ENCODE results near the gene LRIT1. TPM values are rescaled to one million over a fixed set of nuclear protein-coding genes. Genes with fewer than 3 reads are reported as not detected.
"Not testable (repeated sequence)": the region's sequence is repeated elsewhere in the genome, so short reads cannot be mapped to it uniquely, and the experiment has no call there.

LRIT1 gene, protein sequence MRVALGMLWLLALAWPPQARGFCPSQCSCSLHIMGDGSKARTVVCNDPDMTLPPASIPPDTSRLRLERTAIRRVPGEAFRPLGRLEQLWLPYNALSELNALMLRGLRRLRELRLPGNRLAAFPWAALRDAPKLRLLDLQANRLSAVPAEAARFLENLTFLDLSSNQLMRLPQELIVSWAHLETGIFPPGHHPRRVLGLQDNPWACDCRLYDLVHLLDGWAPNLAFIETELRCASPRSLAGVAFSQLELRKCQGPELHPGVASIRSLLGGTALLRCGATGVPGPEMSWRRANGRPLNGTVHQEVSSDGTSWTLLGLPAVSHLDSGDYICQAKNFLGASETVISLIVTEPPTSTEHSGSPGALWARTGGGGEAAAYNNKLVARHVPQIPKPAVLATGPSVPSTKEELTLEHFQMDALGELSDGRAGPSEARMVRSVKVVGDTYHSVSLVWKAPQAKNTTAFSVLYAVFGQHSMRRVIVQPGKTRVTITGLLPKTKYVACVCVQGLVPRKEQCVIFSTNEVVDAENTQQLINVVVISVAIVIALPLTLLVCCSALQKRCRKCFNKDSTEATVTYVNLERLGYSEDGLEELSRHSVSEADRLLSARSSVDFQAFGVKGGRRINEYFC
- not detected for total RNA-seq

DNA sequence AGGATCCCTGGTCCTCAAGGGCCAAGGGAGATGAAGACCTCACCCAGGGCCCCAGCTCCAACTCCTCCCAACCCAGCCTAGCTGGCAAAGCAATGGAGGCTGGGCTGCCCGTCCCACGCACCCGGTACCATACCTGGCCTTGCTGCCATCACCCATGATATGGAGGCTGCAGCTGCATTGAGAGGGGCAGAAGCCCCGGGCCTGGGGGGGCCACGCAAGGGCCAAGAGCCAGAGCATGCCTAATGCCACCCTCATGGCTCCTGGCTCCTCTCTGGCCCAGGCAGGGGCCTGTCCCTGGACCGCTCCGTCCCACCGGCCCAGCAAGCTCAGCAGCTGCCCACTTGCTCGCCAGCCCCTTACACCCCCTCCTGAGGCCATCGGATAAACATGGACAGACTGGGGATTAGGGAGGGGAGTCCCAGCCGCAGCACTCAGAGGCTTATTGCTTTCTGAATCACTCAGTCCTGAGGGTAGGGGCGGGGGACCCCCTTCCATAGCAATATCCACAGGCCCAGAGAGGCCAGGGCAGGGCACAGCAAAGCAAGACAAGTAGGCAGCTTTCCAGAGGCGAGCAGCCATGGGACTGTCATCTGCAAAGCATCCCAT lies at the start of gene LRIT1:
LRIT1 (minus strand) TSS at position 362 of the 606 bp plus-strand sequence; CDS start at position 255, 107 bp downstream.
- H3K9me3 ChIP-seq = peaks cover 0 to 4% of the 10 kb centered on the region in 2 donors
- TF ChIP-seq, protein P1, sequence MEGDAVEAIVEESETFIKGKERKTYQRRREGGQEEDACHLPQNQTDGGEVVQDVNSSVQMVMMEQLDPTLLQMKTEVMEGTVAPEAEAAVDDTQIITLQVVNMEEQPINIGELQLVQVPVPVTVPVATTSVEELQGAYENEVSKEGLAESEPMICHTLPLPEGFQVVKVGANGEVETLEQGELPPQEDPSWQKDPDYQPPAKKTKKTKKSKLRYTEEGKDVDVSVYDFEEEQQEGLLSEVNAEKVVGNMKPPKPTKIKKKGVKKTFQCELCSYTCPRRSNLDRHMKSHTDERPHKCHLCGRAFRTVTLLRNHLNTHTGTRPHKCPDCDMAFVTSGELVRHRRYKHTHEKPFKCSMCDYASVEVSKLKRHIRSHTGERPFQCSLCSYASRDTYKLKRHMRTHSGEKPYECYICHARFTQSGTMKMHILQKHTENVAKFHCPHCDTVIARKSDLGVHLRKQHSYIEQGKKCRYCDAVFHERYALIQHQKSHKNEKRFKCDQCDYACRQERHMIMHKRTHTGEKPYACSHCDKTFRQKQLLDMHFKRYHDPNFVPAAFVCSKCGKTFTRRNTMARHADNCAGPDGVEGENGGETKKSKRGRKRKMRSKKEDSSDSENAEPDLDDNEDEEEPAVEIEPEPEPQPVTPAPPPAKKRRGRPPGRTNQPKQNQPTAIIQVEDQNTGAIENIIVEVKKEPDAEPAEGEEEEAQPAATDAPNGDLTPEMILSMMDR (IDR thresholded peaks at IDR 0.05) = no peak
- no peak for TF ChIP-seq POLR2A (IDR thresholded peaks at IDR 0.05)
- no peak for TF ChIP-seq POLR2AphosphoS5 (IDR thresholded peaks at IDR 0.05)
- intact Hi-C loops (cut with DNase I; ENCODE audit: low total_unique reads) = no loop called here

DNA sequence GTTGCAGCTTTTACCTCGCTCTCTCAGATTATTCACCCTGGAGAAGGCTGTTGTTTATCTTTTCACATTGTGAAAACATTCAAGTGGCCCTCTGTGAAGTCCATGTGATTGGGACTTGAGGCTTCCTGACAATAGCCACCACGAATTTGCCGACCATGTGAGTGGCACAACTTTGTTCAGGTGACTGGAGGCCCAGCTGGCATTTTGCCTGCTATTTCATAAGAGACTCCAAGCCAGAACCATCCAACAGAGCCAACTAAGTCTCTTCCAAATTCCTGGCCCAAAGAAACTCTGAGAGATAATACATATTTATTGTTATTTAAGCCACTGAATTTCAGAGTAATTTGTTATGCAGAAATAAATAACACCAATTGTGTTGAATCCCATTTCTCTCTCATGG lies 48.9 kb upstream of the LRIT1 start:
- H3K4me1 ChIP-seq = no peaks in the 10 kb centered on the region
- no peak overlapping the region for H3K4me3 ChIP-seq
- TF ChIP-seq POLR2AphosphoS5 (IDR thresholded peaks at IDR 0.05) = no peak
- intact Hi-C loops (cut with DNase I; ENCODE audit: low total_unique reads) = no loop called here
- no peaks in the 10 kb centered on the region for H3K9me3 ChIP-seq
- peaks cover 0 to 4% of the 10 kb centered on the region in 2 donors for H3K27me3 ChIP-seq
- no peak overlapping the region for H3K27ac ChIP-seq
- H3K36me3 ChIP-seq = no peaks in the 10 kb centered on the region
- DNase-seq (ENCODE audit: low spot score in 2 of 2) = no peak

More for the DNA sequence above, at the start of gene LRIT1:
- DNase-seq (ENCODE audit: low spot score in 2 of 2) = no peak
- H3K36me3 ChIP-seq = no peaks in the 10 kb centered on the region
- H3K4me1 ChIP-seq = no peaks in the 10 kb centered on the region
- no peak within 1 kb of the TSS for H3K27ac ChIP-seq
- H3K4me3 ChIP-seq = no peak within 1 kb of the TSS
- H3K27me3 ChIP-seq = peaks cover 0 to 6% of the 10 kb centered on the region in 2 donors

DNA sequence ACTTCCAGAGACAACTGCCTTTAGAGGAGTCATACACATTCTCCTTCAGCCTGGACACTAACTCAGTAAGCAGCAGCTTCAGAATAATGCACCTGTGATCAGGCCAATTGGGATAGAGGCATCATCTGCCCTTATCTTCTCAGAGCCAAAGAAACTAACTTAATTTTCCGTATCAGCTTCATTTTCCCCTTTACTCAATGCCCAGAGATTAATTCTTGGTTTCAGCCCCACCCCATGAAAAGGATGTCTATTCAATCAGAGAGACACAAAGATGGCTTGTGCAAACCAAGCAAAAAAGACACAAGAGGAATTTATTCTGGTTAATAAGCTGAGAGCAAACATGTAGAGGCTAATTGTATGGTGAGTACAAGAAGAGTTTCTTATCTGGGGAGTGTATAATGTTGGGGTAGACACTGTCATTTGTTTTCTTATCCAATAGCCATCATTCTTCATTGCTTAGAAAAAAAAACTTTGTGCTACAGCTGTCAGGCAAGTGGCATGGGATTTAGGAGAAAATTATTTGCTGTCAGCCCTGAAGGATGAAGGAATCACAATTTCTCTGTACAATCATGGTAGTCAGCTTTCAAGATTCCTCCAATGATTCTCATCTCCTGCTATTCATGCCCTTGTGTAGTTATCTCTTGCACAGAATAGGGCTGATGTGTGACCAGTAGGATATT lies 48.3 kb upstream of the LRIT1 start:
- Histone ChIP-seq H3K4me3 (no peak overlapping the region), H3K4me1 (no peaks in the 10 kb centered on the region), H3K9me3 (no peaks in the 10 kb centered on the region), H3K36me3 (no peaks in the 10 kb centered on the region), H3K27ac (no peak overlapping the region), H3K27me3 (peaks cover 0 to 4% of the 10 kb centered on the region in 2 donors)
- TF ChIP-seq, protein P1 (IDR thresholded peaks at IDR 0.05) = no peak
- no peak for TF ChIP-seq POLR2AphosphoS5 (IDR thresholded peaks at IDR 0.05)
- no peak for TF ChIP-seq POLR2A (IDR thresholded peaks at IDR 0.05)
- DNase-seq (ENCODE audit: low spot score in 2 of 2) = no peak
- intact Hi-C loops (cut with DNase I; ENCODE audit: low total_unique reads) = no loop called here

DNA sequence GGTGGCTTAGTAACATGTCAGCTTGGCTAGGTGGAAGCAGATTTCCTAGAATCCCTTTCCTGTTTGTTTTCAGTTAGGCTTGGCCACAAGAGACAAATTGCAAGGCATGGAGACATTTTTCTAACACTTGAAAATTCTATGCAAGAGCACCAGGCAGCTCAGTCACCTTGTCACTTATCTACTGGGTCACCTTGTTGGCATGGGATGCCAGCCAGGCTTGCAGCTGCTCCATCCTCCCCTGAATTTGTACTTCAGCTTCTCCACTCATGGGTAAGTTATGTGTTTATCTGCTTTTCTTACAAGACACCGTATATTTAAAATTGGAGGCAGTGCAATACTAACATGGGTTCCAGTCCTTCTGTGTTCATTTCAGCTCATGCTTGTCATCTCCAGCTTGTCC lies 46.8 kb upstream of the LRIT1 start:
- TF ChIP-seq, protein P1 (IDR thresholded peaks at IDR 0.05) = no peak
- no peak for TF ChIP-seq POLR2AphosphoS5 (IDR thresholded peaks at IDR 0.05)
- no peak for TF ChIP-seq POLR2A (IDR thresholded peaks at IDR 0.05)
- intact Hi-C loops (cut with DNase I; ENCODE audit: low total_unique reads) = no loop called here

DNA sequence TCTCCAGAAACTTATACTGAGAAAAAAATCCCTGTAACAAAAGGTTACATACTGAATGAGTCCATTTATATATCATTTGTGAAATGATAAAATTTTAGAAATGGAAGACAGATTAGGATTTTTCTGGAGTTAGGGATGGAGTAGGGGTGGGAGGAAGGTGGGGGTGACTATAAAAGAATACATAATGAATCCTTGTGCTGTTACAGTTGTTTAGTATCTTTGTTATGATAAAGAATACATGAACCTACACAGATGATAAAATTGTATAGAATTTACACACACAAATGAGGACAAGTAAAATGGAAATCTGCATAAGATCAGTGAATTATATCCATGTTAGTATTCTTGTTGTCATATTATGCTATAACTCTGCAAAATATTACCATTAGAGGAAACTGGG lies 45.3 kb upstream of the LRIT1 start:
- H3K27me3 ChIP-seq = peaks cover 0 to 4% of the 10 kb centered on the region in 2 donors
- TF ChIP-seq, protein P1 (IDR thresholded peaks at IDR 0.05) = no peak
- TF ChIP-seq POLR2A (IDR thresholded peaks at IDR 0.05) (no peak), POLR2AphosphoS5 (IDR thresholded peaks at IDR 0.05) (no peak)
- H3K36me3 ChIP-seq = no peaks in the 10 kb centered on the region
- DNase-seq (ENCODE audit: low spot score in 2 of 2) = no peak
- H3K9me3 ChIP-seq = no peaks in the 10 kb centered on the region
- intact Hi-C loops (cut with DNase I; ENCODE audit: low total_unique reads) = no loop called here
- H3K27ac ChIP-seq = no peak overlapping the region
- H3K4me3 ChIP-seq = no peak overlapping the region
- no peaks in the 10 kb centered on the region for H3K4me1 ChIP-seq

More for the DNA sequence above, 46.8 kb upstream of the LRIT1 start:
- no peaks in the 10 kb centered on the region for H3K9me3 ChIP-seq
- H3K4me3 ChIP-seq = no peak overlapping the region
- H3K36me3 ChIP-seq = no peaks in the 10 kb centered on the region
- H3K27me3 ChIP-seq = peaks cover 0 to 4% of the 10 kb centered on the region in 2 donors
- DNase-seq (ENCODE audit: low spot score in 2 of 2) = no peak
- no peaks in the 10 kb centered on the region for H3K4me1 ChIP-seq
- H3K27ac ChIP-seq = no peak overlapping the region

DNA sequence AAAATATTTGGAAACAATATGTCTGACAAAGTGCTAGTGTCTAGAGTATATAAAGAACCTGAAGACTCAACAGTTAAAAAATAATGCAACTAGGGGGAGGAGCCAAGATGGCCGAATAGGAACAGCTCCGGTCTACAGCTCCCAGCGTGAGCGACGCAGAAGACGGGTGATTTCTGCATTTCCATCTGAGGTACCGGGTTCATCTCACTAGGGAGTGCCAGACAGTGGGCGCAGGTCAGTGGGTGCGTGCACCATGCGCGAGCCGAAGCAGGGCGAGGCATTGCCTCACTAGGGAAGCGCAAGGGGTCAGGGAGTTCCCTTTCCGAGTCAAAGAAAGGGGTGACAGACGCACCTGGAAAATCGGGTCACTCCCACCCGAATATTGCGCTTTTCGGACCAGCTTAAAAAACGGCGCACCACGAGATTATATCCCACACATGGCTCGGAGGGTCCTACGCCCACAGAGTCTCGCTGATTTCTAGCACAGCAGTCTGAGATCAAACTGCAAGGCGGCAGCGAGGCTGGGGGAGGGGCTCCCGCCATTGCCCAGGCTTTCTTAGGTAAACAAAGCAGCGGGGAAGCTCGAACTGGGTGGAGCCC lies 38.6 kb upstream of the LRIT1 start:
- H3K9me3 ChIP-seq; H3K36me3 ChIP-seq; intact Hi-C loops (cut with DNase I; ENCODE audit: low total_unique reads); DNase-seq (ENCODE audit: low spot score in 2 of 2); H3K27me3 ChIP-seq; H3K4me1 ChIP-seq; H3K27ac ChIP-seq; H3K4me3 ChIP-seq: not testable (repeated sequence)
